ENCODE measurements around the gene ZNF808.
"Not testable (repeated sequence)": the region's sequence is repeated elsewhere in the genome, so short reads cannot be mapped to it uniquely, and the experiment has no call there.

Gene ZNF808

GRCh38 chr19:52601025-52601973, 73.8 kb downstream of the ZNF808 start:
- peak; percentile 44 for DNase-seq

- DNase-seq: not testable (repeated sequence)
Observed at GRCh38 chr19:52601974-52602366, 74.5 kb downstream of the ZNF808 start.

GRCh38 chr19:52602941-52603340, 75.5 kb downstream of the ZNF808 start:
- DNase-seq: no peak

GRCh38 chr19:52603558-52604207, 76.2 kb downstream of the ZNF808 start:
- DNase-seq: no peak
